GM21737 (cell line): ENCODE measurements around the gene ERFE.
A peak's percentile ranks its signal among the peaks of the same experiment; 100 is the strongest.

Source experiments
- ATAC-seq: cut with Tn5 transposase; IDR thresholded peaks from one replicate; pipeline ENCODE4 v1.9.1; 2021; ENCODE audit warnings: mild to moderate bottlenecking, moderate library complexity; ENCODE audit not compliant: unreplicated experiment

The ERFE gene

DNA sequence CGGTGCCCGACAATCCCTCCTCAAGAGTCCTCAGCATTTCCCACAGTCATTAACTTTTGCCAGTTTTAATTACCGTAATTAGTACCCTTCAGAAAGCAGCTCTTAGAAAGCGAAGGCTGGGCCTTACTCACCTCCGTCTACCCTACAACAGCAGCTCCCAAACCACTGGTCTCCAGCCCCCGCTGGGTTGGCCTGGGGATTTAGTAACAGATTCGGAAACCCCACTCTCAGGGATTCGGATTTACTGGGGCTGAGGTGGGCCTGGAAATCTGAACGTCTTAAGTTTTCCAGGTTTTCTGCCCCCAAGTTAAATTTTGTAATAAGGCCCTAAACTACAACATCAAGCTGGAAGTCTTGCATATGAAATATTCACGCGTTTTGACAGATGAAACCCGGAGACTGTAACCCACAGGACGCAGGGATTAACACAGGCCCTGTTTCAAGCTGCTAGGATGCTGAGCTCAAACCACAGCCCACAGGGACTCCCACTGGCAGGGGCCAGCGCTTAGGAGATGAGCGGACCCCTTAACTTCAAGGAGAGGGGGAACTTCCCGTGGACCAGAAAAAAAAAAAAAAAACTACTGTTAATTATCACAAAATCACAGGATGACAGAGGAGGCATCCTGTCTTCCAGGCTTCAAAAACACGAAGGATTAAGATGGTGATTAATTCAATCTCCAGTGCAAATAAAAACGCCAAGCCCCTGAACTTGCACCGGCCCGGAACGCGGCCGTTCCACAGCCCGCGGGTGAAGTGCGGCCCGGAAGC is 43.7 kb downstream of the ERFE start:
- ATAC-seq = no peak

DNA sequence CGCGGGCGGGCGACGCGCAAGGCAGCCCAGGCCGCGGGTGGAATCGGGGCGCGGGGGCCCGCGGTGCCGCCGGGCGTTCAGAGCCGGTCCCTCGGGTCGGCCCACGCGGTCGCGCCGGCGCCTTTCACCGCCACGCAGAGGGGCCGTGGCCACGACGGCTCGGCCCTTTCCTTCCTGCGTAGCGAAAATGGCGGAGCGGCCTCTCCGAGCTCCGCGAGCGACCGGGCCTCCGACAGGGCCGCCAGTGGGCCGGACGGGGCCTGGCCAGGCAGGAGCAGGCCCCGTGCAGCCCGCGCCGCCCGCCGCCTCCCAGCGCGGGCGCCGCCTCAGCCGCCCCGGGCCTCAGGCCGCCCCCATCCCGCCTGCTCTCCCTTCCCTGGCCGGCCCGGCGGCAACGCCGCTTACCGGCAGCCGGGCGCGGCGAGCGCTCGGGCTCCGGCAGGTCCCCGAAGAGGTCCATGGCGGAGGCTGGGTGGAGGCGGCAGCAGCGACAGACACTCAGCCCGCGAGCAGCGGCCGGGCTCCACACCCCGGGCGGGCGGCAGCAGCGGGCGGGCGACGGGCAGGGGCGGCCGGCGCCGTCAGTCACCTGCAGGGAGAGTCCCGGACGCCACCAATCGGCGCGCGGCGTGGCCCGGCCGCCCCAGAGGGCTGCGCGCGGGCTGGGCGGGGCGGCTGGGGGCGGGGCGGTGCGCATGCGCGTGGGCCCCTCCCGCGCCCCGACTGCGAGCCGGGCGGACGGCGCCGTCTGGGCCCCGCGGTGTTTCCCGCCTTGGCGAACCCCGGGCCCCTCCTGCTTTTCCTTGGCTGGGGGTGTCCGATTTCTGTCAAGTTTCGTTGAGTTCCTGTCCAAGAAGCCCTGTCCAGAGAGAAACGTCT is 44.6 kb downstream of the ERFE start, which contains the start of gene ILKAP:
Gene ILKAP, minus strand, starts transcription at position 602 of the 879 bp plus-strand sequence. Its CDS starts 142 bp downstream, at position 460.
- ATAC-seq = peak; percentile 94

DNA sequence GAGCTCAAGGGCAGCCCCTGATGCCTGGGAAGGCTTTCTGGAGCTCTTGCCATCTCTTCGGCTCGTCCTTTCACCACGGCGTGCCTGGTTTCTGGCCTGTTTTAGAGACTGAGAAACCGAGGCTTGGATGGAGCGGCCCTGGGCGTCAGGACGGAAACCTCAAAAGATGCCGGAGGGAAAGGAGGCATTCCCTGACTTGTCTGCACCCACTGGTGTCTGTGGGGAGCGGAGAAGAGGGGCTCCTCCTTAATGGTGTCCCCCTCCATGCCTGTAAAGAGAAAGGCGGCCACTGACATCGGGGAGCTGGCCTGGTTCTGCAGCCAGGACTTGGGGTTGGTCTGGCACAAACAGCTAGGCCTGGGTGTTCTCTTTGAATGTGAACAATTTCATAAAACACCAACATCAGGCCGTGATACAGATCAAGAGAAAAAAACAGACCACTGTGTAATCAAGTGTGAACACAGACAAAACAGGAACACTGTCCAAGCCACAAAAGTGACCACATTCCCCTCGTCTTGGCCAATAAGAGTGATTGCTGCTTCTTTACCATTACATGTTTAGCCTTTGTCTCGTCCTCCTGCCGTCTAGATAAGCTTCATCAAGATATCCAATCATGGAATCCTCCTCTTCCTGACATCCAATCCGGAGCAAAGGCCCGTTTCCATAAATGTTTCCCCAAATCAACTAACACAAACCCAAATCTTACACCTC is 45.4 kb downstream of the ERFE start:
- no peak for ATAC-seq

DNA sequence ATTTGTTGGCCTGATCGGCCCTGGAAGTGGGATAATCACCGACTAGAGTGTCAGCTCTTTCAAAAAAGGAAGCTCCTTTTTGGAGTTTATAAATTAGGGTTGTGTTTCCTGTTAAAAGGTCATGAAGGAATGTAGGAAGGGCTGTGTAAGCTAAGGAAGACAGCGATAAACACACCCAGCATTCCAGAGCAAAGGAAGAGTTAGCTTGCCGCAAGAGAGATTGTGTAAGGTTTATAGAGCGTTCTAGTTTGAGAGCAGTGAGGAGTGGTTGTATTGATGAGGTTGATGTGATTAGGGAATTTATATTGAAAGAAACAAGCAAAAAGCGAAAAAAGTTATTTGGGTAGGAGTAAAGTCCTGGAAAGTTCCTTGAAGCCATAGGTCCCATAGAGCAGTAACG is 48.2 kb downstream of the ERFE start:
- ATAC-seq = no peak

DNA sequence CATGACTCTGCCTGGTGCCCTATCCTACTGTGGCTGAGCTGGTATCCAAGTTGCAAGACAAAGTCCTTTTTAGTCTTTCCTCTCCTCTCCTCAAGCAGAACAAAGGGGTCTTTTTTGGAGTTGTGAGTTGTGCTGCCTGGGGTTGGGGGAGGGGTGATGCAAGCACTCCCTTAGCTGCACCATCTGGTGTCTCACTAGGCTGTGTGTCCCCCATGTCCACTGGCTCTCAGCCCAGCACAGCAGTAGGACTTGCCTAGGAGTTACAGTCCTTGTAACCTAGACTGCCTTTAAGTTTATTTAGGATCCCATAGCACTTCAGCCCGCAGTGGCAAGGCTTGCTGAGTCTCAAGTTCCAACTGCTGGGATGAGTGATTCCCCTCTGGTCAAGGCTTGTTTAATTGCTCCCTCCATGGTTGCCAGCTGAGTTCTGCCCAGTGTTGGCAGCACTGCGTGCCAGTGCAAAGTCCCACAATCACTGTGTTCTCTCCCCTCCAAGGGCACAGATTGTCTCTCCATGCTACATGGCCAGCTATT is 57.9 kb downstream of the ERFE start:
- ATAC-seq = no peak
